Measurements from ENCODE around the gene C20orf96. TPM values are rescaled to one million over a fixed set of nuclear protein-coding genes. Genes with fewer than 3 reads are reported as not detected.
A peak's percentile ranks its signal among the peaks of the same experiment; 100 is the strongest.
"Not testable (repeated sequence)": the region's sequence is repeated elsewhere in the genome, so short reads cannot be mapped to it uniquely, and the experiment has no call there.

Gene C20orf96
- 1 to 10 TPM; 2.0 to 6.2 TPM for total RNA-seq

- DNase-seq (ENCODE audit: low spot score): peak; percentile 88
- peaks cover 8 to 9% of the 10 kb centered on the region in 2 donors for H3K4me1 Mint-ChIP-seq (ENCODE audit: low read depth in 2 of 2)
- H3K4me3 Mint-ChIP-seq: no peak within 1 kb of the TSS
- peak; percentile 98 to 99 for ATAC-seq
- no peaks in the 10 kb centered on the region for H3K36me3 Mint-ChIP-seq
- H3K9me3 Mint-ChIP-seq: no peaks in the 10 kb centered on the region
- no peak within 1 kb of the TSS for H3K27ac Mint-ChIP-seq
- H3K27me3 Mint-ChIP-seq: no peaks in the 10 kb centered on the region
Observed at GRCh38 chr20:290084-290831, at the start of gene C20orf96. C20orf96 (minus strand) TSS chr20:290750; CDS start chr20:290610, 140 bp downstream.

GRCh38 chr20:336040-336439 is 45.5 kb upstream of the C20orf96 start:
- H3K9me3 Mint-ChIP-seq; H3K4me3 Mint-ChIP-seq; H3K36me3 Mint-ChIP-seq; H3K27ac Mint-ChIP-seq; ATAC-seq; DNase-seq (ENCODE audit: low spot score); H3K27me3 Mint-ChIP-seq; H3K4me1 Mint-ChIP-seq (ENCODE audit: low read depth in 2 of 2): not testable (repeated sequence)

- Mint-ChIP-seq H3K9me3 (no peaks in the 10 kb centered on the region), H3K27ac (no peak overlapping the region), H3K4me1 (ENCODE audit: low read depth in 2 of 2) (peaks cover 4% of the 10 kb centered on the region in 2 donors), H3K27me3 (no peaks in the 10 kb centered on the region), H3K36me3 (no peaks in the 10 kb centered on the region), H3K4me3 (no peak overlapping the region)
- ATAC-seq (no peak), DNase-seq (ENCODE audit: low spot score) (no peak)
Observed at GRCh38 chr20:334578-334977, 44.0 kb upstream of the C20orf96 start.

- Mint-ChIP-seq H3K27me3 (no peaks in the 10 kb centered on the region), H3K9me3 (no peaks in the 10 kb centered on the region), H3K27ac (no peak overlapping the region), H3K36me3 (no peaks in the 10 kb centered on the region), H3K4me1 (ENCODE audit: low read depth in 2 of 2) (peaks cover 4 to 7% of the 10 kb centered on the region in 2 donors), H3K4me3 (no peak overlapping the region)
- no peak for DNase-seq (ENCODE audit: low spot score)
- ATAC-seq: peak; percentile 53 to 72
Observed at GRCh38 chr20:330233-331149, 39.9 kb upstream of the C20orf96 start.

- no peak for ATAC-seq
Observed at GRCh38 chr20:329851-330232, 39.3 kb upstream of the C20orf96 start.

GRCh38 chr20:328975-329695 is 38.6 kb upstream of the C20orf96 start:
- ATAC-seq (no peak), DNase-seq (ENCODE audit: low spot score) (no peak)
- Mint-ChIP-seq H3K4me1 (ENCODE audit: low read depth in 2 of 2) (peaks cover 4 to 12% of the 10 kb centered on the region in 2 donors), H3K27ac (peak overlapping the region in 1 of 2 donors; percentile 39), H3K9me3 (no peaks in the 10 kb centered on the region), H3K36me3 (no peaks in the 10 kb centered on the region), H3K4me3 (no peak overlapping the region), H3K27me3 (no peaks in the 10 kb centered on the region)

More at GRCh38 chr20:329851-330232, 39.3 kb upstream of the C20orf96 start:
- H3K9me3 Mint-ChIP-seq: no peaks in the 10 kb centered on the region
- peaks cover 4 to 9% of the 10 kb centered on the region in 2 donors for H3K4me1 Mint-ChIP-seq (ENCODE audit: low read depth in 2 of 2)
- no peak overlapping the region for H3K27ac Mint-ChIP-seq
- DNase-seq (ENCODE audit: low spot score): no peak
- no peak overlapping the region for H3K4me3 Mint-ChIP-seq
- no peaks in the 10 kb centered on the region for H3K36me3 Mint-ChIP-seq
- H3K27me3 Mint-ChIP-seq: no peaks in the 10 kb centered on the region

- no peaks in the 10 kb centered on the region for H3K36me3 Mint-ChIP-seq
- peaks cover 4 to 13% of the 10 kb centered on the region in 2 donors for H3K4me1 Mint-ChIP-seq (ENCODE audit: low read depth in 2 of 2)
- H3K9me3 Mint-ChIP-seq: no peaks in the 10 kb centered on the region
- DNase-seq (ENCODE audit: low spot score): no peak
- peak overlapping the region; percentile 30 for H3K4me3 Mint-ChIP-seq
- H3K27me3 Mint-ChIP-seq: no peaks in the 10 kb centered on the region
- ATAC-seq: no peak
- H3K27ac Mint-ChIP-seq: peak overlapping the region in 1 of 2 donors; percentile 39
Observed at GRCh38 chr20:328027-328974, 37.8 kb upstream of the C20orf96 start.

- Mint-ChIP-seq H3K27ac (no peak overlapping the region), H3K27me3 (no peaks in the 10 kb centered on the region), H3K4me1 (ENCODE audit: low read depth in 2 of 2) (peaks cover 4 to 13% of the 10 kb centered on the region in 2 donors), H3K4me3 (peak overlapping the region; percentile 69), H3K36me3 (no peaks in the 10 kb centered on the region), H3K9me3 (no peaks in the 10 kb centered on the region)
- ATAC-seq: no peak
- no peak for DNase-seq (ENCODE audit: low spot score)
Observed at GRCh38 chr20:327186-328026, 36.9 kb upstream of the C20orf96 start.

- Mint-ChIP-seq H3K27ac (no peak overlapping the region), H3K4me1 (ENCODE audit: low read depth in 2 of 2) (peaks cover 4 to 13% of the 10 kb centered on the region in 2 donors), H3K27me3 (no peaks in the 10 kb centered on the region), H3K36me3 (no peaks in the 10 kb centered on the region), H3K4me3 (peak overlapping the region; percentile 69), H3K9me3 (no peaks in the 10 kb centered on the region)
- no peak for ATAC-seq
- DNase-seq (ENCODE audit: low spot score): no peak
Observed at GRCh38 chr20:326645-327185, 36.2 kb upstream of the C20orf96 start.

- Mint-ChIP-seq H3K9me3 (no peaks in the 10 kb centered on the region), H3K4me1 (ENCODE audit: low read depth in 2 of 2) (peaks cover 4 to 13% of the 10 kb centered on the region in 2 donors), H3K36me3 (no peaks in the 10 kb centered on the region), H3K27me3 (no peaks in the 10 kb centered on the region), H3K4me3 (peak overlapping the region; percentile 69), H3K27ac (no peak overlapping the region)
- ATAC-seq (no peak), DNase-seq (ENCODE audit: low spot score) (no peak)
Observed at GRCh38 chr20:325889-326644, 35.5 kb upstream of the C20orf96 start.

- H3K36me3 Mint-ChIP-seq: no peaks in the 10 kb centered on the region
- DNase-seq (ENCODE audit: low spot score) (peak; percentile 95), ATAC-seq (peak; percentile 92 to 96)
- H3K9me3 Mint-ChIP-seq: no peaks in the 10 kb centered on the region
- no peaks in the 10 kb centered on the region for H3K27me3 Mint-ChIP-seq
- H3K27ac Mint-ChIP-seq: peak within 1 kb of the TSS; percentile 53 to 55
- H3K4me1 Mint-ChIP-seq (ENCODE audit: low read depth in 2 of 2): peaks cover 1 to 11% of the 10 kb centered on the region in 2 donors
- H3K4me3 Mint-ChIP-seq: peak within 1 kb of the TSS; percentile 90
Observed at GRCh38 chr20:325045-325888, 34.7 kb upstream of the C20orf96 start, which contains the start of gene SOX12. SOX12 (plus strand) TSS chr20:325552; CDS start chr20:325925, 373 bp downstream.

Data from natural killer cell treated with Interleukin-12 subunit alpha and Interleukin-12 subunit beta and Interleukin-15 and Interleukin-18, amount 100 ng/mL, for 72 hours (primary cell).